ENCODE results near the gene SMAD5. TPM values are rescaled to one million over a fixed set of nuclear protein-coding genes. Genes with fewer than 3 reads are reported as not detected.

Gene SMAD5
- total RNA-seq, 1 donor: 88.7 TPM

DNA sequence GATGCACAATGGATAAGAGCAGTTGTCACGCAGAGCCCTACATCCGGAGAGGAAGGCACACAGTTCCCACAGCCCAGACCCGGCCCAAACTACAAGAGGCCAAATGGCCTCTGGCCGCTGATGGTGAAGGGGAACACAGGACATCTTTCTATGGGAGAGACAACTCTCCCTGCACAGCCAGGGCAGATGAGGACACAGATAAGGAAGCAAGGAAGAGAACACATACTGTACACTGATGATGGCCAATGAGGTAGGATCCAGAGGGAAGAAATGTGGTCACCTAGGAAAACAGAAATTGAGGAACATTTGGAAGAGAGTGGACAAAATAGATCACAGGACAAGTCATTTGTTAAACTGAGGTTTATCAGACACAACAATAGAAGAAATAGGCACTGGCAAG is 88.7 kb downstream of the SMAD5 start:
- TF ChIP-seq, protein P1, sequence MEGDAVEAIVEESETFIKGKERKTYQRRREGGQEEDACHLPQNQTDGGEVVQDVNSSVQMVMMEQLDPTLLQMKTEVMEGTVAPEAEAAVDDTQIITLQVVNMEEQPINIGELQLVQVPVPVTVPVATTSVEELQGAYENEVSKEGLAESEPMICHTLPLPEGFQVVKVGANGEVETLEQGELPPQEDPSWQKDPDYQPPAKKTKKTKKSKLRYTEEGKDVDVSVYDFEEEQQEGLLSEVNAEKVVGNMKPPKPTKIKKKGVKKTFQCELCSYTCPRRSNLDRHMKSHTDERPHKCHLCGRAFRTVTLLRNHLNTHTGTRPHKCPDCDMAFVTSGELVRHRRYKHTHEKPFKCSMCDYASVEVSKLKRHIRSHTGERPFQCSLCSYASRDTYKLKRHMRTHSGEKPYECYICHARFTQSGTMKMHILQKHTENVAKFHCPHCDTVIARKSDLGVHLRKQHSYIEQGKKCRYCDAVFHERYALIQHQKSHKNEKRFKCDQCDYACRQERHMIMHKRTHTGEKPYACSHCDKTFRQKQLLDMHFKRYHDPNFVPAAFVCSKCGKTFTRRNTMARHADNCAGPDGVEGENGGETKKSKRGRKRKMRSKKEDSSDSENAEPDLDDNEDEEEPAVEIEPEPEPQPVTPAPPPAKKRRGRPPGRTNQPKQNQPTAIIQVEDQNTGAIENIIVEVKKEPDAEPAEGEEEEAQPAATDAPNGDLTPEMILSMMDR (IDR thresholded peaks at IDR 0.05; ENCODE audit: insufficient read depth, low read length): no peak
- DNase-seq (ENCODE audit: low read depth): no peak
- H3K4me3 ChIP-seq (ENCODE audit: low read depth, low read length): no peak overlapping the region

DNA sequence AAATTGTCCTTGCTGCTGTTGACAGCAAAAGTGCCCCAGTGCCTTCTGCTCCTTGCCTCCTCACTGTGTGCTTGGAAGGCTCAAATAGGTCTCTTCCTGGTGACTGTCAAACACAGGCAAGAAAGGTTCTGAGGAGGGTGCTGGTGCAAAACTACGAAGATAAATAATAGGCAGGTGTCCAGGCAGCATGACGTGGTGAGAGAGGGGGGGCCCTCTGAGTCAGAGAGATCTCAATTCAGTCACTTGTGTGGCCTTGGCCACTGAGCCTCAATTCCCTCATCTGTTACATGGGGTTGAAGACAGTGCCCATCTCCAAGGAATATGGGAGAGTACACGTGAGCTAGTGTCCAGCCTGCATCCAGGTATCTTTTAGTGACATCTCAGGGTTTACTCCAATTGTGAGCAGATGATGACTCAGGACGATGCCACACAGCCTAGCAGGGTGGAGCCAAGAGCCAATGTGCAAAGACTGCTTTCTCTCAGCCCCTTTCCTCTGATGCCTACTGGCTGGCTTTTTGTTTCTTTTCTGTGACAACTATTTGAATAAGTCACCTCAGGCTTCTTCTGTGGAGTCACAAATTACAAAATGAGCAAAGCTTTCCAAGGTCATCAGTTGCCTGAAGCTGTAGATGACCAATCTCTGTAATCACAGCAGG is 90.1 kb downstream of the SMAD5 start:
- no peak overlapping the region for H3K4me3 ChIP-seq (ENCODE audit: low read depth, low read length)
- no peak for DNase-seq (ENCODE audit: low read depth)
- TF ChIP-seq, protein P1 (IDR thresholded peaks at IDR 0.05; ENCODE audit: insufficient read depth, low read length): no peak

DNA sequence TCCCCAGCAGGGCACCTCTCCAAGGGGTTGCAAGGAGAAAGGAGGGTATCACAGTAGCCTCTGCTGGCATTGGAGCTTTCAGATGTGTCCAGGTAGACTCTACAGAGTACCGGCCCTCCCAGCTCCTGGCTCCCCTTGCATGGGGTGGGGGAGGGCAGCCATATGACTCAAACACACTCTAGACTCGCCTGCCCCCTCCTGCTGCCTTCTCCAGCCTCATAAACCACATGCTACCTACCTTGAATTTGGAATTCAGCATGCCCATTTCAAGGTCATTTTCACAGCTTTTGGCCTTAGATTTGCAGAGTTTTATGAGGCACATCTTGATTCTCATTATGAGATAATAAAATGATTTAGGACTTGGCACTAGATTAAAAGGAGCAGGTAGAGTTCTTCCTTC is 93.2 kb downstream of the SMAD5 start:
- no peak overlapping the region for H3K4me3 ChIP-seq (ENCODE audit: low read depth, low read length)
- TF ChIP-seq, protein P1 (IDR thresholded peaks at IDR 0.05; ENCODE audit: insufficient read depth, low read length): no peak
- DNase-seq (ENCODE audit: low read depth): no peak

DNA sequence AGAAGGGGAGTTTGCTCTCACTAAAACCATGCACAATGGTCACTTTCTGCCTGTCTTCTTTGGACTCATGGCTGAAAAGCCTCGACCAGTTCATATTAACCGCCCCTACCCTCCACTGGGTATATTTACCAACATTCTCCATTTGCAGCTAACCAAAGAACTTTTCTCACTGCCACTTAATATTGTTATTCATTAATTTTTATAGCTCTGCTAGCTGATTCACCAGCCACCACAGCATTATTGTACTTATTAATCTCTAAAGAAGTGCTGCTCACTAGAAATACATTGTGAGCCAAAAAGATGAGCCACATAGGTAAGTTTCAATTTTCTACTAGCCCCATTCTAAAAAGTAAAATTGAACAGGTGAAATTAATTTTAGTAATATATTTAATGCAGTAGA is 93.8 kb downstream of the SMAD5 start:
- H3K4me3 ChIP-seq (ENCODE audit: low read depth, low read length): no peak overlapping the region
- TF ChIP-seq, protein P1 (IDR thresholded peaks at IDR 0.05; ENCODE audit: insufficient read depth, low read length): no peak
- no peak for DNase-seq (ENCODE audit: low read depth)

DNA sequence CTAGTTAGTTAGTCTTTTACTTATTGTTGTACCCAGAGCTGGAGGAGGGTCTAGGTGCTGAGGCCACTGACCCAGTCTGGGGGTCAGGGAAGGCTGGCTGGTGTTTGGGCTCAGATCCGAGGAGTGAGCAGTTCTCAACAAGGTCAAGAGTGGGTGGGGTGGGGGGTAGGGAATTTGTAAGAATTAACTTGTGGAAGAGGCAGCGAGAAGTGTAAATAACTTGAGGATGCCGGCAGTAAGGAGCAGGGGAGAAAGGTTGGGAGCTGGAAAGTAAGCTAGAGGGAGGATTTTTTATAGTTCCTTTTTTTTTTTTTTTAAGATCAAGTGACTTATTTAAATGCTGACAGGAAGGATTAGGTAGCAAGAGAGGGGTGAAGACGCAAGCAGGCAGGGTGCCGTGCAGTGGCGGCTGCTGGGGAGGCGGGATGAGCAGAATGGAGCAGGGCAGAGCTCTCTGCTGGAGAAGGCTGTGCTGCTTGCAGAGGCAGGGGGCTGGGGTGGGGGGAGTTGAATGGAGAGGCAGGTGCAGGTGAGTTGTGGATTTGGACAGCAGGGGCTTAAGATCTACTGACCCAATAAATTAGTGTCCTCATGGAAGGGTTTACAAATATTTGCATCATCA is 95.6 kb downstream of the SMAD5 start:
- no peak for DNase-seq (ENCODE audit: low read depth)
- no peak overlapping the region for H3K4me3 ChIP-seq (ENCODE audit: low read depth, low read length)
- TF ChIP-seq, protein P1 (IDR thresholded peaks at IDR 0.05; ENCODE audit: insufficient read depth, low read length): no peak

DNA sequence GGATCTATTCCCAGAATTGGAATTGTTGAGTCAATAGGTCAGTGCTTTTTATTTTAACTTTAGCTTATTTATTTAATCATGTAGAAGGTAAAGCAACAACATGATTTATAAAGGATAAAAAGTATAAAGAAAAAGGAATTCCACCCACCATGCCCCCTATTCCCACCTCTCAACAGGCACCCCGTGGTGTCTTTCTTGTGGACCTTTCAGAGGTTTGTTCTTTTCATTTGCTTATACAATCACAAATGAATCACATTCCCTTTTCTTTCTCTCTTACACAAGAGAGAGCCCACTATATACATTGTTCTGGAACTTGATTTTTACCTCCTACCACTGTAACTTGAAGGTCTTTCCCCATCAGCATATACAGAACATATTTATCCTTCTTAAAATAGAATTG is 97.5 kb downstream of the SMAD5 start:
- DNase-seq (ENCODE audit: low read depth): no peak
- TF ChIP-seq, protein P1 (IDR thresholded peaks at IDR 0.05; ENCODE audit: insufficient read depth, low read length): no peak
- no peak overlapping the region for H3K4me3 ChIP-seq (ENCODE audit: low read depth, low read length)

Data from fibroblast of the aortic adventitia (primary cell).